ENCODE measurements around the gene SPNS3. TPM values are rescaled to one million over a fixed set of nuclear protein-coding genes. Genes with fewer than 3 reads are reported as not detected.

Gene SPNS3
- total RNA-seq, 1 experiment from 2014 or later, result 2.1 TPM

DNA sequence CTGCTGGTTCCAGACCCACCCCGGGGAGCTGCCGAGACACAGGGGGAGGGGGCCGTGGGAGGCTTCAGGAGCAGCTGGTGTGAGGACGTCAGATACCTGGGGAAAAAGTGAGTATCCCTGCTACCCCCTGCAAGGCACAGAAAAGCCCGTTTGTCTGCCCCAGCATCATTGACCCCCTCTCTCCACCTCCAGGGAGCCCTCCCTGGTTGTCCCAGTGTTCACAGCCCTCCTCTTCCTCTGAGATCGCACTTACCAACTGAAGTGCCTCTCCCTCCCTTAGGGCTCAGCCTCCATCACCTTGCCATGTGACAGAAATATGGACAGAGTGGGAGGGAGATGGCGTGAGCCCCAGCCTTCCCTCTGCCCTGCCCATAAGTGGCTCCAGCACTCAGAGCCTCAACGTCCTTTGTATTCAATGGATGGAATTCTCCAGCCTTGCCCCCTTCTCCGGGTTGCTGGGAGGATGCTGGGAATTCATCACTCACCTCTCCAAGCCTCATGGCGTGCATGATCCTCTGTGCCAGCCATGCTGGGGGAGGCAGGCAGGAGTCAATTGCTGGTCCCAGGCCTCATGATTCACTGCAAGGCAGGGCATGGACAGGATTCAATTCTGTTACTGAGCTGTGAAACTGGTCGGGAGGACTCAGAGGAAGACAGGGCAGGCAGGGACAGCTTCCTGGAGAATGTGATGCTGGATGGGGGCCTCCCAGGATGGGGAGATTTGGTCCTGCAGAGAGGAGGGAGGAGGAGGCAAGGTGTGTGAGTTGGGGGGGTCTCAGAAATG, 14.6 kb downstream of the SPNS3 start:
- H3K27ac Mint-ChIP-seq (ENCODE audit: unreplicated experiment), result no peak overlapping the region
- H3K9me3 Mint-ChIP-seq (ENCODE audit: low read depth, unreplicated experiment), result no peaks in the 10 kb centered on the region
- DNase-seq, result no peak
- intact Hi-C loops (cut with micrococcal nuclease; ENCODE audit: unreplicated experiment), result no loop called here
- TF ChIP-seq, protein P1, sequence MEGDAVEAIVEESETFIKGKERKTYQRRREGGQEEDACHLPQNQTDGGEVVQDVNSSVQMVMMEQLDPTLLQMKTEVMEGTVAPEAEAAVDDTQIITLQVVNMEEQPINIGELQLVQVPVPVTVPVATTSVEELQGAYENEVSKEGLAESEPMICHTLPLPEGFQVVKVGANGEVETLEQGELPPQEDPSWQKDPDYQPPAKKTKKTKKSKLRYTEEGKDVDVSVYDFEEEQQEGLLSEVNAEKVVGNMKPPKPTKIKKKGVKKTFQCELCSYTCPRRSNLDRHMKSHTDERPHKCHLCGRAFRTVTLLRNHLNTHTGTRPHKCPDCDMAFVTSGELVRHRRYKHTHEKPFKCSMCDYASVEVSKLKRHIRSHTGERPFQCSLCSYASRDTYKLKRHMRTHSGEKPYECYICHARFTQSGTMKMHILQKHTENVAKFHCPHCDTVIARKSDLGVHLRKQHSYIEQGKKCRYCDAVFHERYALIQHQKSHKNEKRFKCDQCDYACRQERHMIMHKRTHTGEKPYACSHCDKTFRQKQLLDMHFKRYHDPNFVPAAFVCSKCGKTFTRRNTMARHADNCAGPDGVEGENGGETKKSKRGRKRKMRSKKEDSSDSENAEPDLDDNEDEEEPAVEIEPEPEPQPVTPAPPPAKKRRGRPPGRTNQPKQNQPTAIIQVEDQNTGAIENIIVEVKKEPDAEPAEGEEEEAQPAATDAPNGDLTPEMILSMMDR (IDR thresholded peaks at IDR 0.05; ENCODE audit: unreplicated experiment), result no peak
- no peak overlapping the region for H3K4me3 Mint-ChIP-seq (ENCODE audit: low read depth, unreplicated experiment)
- H3K36me3 Mint-ChIP-seq (ENCODE audit: insufficient read depth, unreplicated experiment), result peaks cover 3% of the 10 kb centered on the region
- CTCF ChIA-PET, result no interaction called here
- H3K27me3 Mint-ChIP-seq (ENCODE audit: unreplicated experiment), result peaks cover 11% of the 10 kb centered on the region
- BruUV-seq (replicated peaks), result no TSS peak
- peaks cover 36% of the 10 kb centered on the region for H3K4me1 Mint-ChIP-seq (ENCODE audit: low read depth, unreplicated experiment)

DNA sequence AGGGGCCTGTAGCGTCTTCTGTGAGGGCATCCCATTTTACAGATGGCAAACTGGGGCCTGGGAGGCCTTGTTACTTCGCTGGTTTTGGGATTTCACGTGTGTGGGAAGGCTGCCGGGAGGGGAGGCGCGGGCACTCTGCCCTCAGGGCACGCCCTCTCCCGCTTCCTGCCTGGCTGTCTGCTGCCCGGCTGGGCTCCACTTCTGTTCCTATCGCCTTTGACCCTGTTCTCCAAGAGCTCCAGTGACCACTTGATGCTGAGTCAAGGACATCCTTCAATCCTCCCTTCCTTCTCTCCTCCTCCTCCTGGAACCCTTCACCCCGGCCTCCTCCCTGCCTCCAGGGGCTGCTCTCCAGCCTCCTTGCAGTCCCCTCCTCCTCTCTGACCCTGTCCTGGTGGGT, 16.0 kb downstream of the SPNS3 start:
- no peak overlapping the region for H3K27ac Mint-ChIP-seq (ENCODE audit: unreplicated experiment)
- TF ChIP-seq, protein P1 (IDR thresholded peaks at IDR 0.05; ENCODE audit: unreplicated experiment), result no peak
- no peaks in the 10 kb centered on the region for H3K9me3 Mint-ChIP-seq (ENCODE audit: low read depth, unreplicated experiment)
- CTCF ChIA-PET, result no interaction called here
- peaks cover 29% of the 10 kb centered on the region for H3K4me1 Mint-ChIP-seq (ENCODE audit: low read depth, unreplicated experiment)
- H3K36me3 Mint-ChIP-seq (ENCODE audit: insufficient read depth, unreplicated experiment), result peaks cover 3% of the 10 kb centered on the region
- intact Hi-C loops (cut with micrococcal nuclease; ENCODE audit: unreplicated experiment), result no loop called here
- H3K4me3 Mint-ChIP-seq (ENCODE audit: low read depth, unreplicated experiment), result no peak overlapping the region
- H3K27me3 Mint-ChIP-seq (ENCODE audit: unreplicated experiment), result peaks cover 11% of the 10 kb centered on the region
- no TSS peak for BruUV-seq (replicated peaks)
- no peak for DNase-seq

DNA sequence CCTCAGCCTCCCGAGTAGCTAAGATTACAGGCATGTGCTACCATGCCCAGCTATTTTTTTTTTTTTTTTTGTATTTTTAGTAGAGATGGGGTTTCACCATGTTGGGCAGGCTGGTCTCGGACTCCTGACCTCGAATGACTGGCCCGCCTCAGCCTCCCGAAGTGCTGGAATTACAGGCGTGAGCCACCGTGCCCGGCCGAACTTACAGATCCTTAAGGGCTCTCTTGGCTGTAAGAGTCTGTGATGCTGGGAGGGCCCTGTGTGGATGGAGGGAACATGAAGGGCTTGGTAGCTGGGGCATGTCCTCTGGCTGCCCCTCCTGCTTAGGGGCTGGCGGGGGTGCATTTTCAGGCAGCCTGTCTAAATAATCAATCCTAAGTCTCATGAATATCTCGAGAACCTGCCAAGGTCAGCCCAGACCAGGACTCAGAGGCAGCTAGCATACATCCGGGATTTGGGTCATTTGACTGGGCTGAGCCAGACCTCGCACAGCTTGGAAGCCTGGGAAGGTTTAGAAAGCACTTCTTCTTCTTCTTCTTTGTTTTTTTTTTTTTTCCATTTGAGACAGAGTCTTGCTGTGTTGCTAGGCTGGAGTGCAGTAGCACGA, 17.1 kb downstream of the SPNS3 start:
- H3K4me3 Mint-ChIP-seq (ENCODE audit: low read depth, unreplicated experiment), result no peak overlapping the region
- H3K9me3 Mint-ChIP-seq (ENCODE audit: low read depth, unreplicated experiment), result no peaks in the 10 kb centered on the region
- H3K4me1 Mint-ChIP-seq (ENCODE audit: low read depth, unreplicated experiment), result peaks cover 21% of the 10 kb centered on the region
- no peak for DNase-seq
- no TSS peak for BruUV-seq (replicated peaks)
- peaks cover 11% of the 10 kb centered on the region for H3K27me3 Mint-ChIP-seq (ENCODE audit: unreplicated experiment)
- TF ChIP-seq, protein P1 (IDR thresholded peaks at IDR 0.05; ENCODE audit: unreplicated experiment), result no peak
- H3K36me3 Mint-ChIP-seq (ENCODE audit: insufficient read depth, unreplicated experiment), result peaks cover 2% of the 10 kb centered on the region
- H3K27ac Mint-ChIP-seq (ENCODE audit: unreplicated experiment), result no peak overlapping the region
- intact Hi-C loops (cut with micrococcal nuclease; ENCODE audit: unreplicated experiment), result no loop called here
- CTCF ChIA-PET, result no interaction called here

DNA sequence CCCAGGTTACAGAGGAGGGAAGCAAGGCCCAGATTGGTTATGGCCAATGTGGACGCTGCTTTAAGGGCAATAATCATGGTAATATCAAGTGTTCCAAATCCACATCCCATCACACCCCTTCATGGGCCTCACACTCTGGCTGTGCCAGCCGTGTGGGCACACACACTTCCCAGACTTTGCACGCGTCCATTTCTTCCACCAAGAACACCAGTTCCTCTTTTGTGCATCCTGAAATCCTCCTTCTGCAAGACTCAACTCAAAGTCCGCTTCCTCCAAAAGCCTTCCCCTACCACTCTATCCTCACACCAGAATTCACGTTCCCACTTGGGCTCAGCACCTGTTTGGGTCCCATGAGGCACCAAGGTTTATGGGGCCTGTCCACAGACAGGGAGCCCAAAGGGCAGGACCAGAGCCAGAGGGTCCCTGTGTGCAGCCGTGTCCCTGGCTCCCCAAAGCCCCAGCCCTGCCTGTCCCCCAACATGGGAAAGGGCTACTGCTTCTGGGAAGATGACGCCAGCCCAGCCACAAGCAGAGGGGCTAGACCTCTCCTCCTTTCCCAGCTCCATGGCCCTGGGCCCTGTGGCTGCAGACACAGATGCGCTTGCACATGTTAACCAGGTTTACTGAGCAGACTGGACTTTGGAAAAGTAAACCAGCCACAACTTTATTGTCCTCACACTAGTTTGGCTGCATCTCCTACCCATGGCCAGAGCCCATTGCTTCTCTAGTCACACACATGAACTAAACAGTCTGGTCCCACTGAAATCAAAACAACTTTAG, 20.3 kb downstream of the SPNS3 start:
- no peak for DNase-seq
- no peak overlapping the region for H3K27ac Mint-ChIP-seq (ENCODE audit: unreplicated experiment)
- no TSS peak for BruUV-seq (replicated peaks)
- no peaks in the 10 kb centered on the region for H3K36me3 Mint-ChIP-seq (ENCODE audit: insufficient read depth, unreplicated experiment)
- H3K9me3 Mint-ChIP-seq (ENCODE audit: low read depth, unreplicated experiment), result no peaks in the 10 kb centered on the region
- intact Hi-C loops (cut with micrococcal nuclease; ENCODE audit: unreplicated experiment), result no loop called here
- H3K4me3 Mint-ChIP-seq (ENCODE audit: low read depth, unreplicated experiment), result no peak overlapping the region
- peaks cover 8% of the 10 kb centered on the region for H3K4me1 Mint-ChIP-seq (ENCODE audit: low read depth, unreplicated experiment)
- CTCF ChIA-PET, result interaction anchor here (0.6 kb wide), 1 partner anchor 67 kb away, joined by 4 read pairs; no protein-coding TSS in a partner anchor
- TF ChIP-seq, protein P1 (IDR thresholded peaks at IDR 0.05; ENCODE audit: unreplicated experiment), result no peak
- H3K27me3 Mint-ChIP-seq (ENCODE audit: unreplicated experiment), result peaks cover 25% of the 10 kb centered on the region
